CD14-positive monocyte (primary cell): Measurements from ENCODE around the gene CACNA1D. TPM values are rescaled to one million over a fixed set of nuclear protein-coding genes. Genes with fewer than 3 reads are reported as not detected.

ENCODE experiments used
- DNase-seq, 3 donors: peaks; one replicate each; pipeline ENCODE4 v3.0.0-alpha.2; 2011 to 2022
- H2AFZ ChIP-seq: 2 replicates; pipeline ENCODE4 v1.6.0; 2012; ENCODE audit warnings: mild to moderate bottlenecking, low read depth, low read length, inconsistent platforms; ENCODE audit not compliant: insufficient read depth, poor library complexity, severe bottlenecking
- H3K27ac ChIP-seq, 2 donors: 1 replicate in 1 of 2; 2 replicates in 1 of 2; pipeline ENCODE4 v1.5.1; 2012 to 2013; ENCODE audit warnings: low read length in 2 of 2, control low read depth in 1 of 2, inconsistent platforms in 1 of 2, low read depth in 1 of 2, mild to moderate bottlenecking in 1 of 2
- H3K27me3 ChIP-seq, 2 donors: one replicate each; pipeline versions ENCODE4 v1.6.0 to v1.6.1; 2011 to 2013; ENCODE audit warnings: low read length in 2 of 2; ENCODE audit not compliant: control insufficient read depth in 2 of 2, insufficient read depth in 2 of 2
- H3K36me3 ChIP-seq, 2 donors: replicated peaks in 1 of 2; 1 replicate in 1 of 2; 2 replicates in 1 of 2; pipeline versions ENCODE4 v1.5.1 to v1.6.1; 2012 to 2013; ENCODE audit warnings: low read length in 2 of 2, control low read depth in 1 of 2, inconsistent platforms in 1 of 2, mild to moderate bottlenecking in 1 of 2; ENCODE audit not compliant: insufficient read depth in 2 of 2, control insufficient read depth in 1 of 2
- H3K4me1 ChIP-seq, 2 donors: 1 replicate in 1 of 2; 2 replicates in 1 of 2; pipeline versions ENCODE4 v1.5.1 to v1.6.1; 2012 to 2013; ENCODE audit warnings: low read length in 2 of 2, control low read depth in 1 of 2, inconsistent platforms in 1 of 2, mild to moderate bottlenecking in 1 of 2, moderate library complexity in 1 of 2; ENCODE audit not compliant: insufficient read depth in 2 of 2, control insufficient read depth in 1 of 2
- H3K4me2 ChIP-seq: replicated peaks from 2 replicates; pipeline ENCODE3; 2012; ENCODE audit warnings: low read length, moderate library complexity, mild to moderate bottlenecking; ENCODE audit not compliant: poor library complexity, severe bottlenecking; ENCODE audit errors: extremely low read depth
- H3K4me3 ChIP-seq, 3 experiments: fragments of 200-600 bp in 1 of 3; sonication (generic) in 1 of 3; replicated peaks in 1 of 3; 1 replicate in 2 of 3; 2 replicates in 1 of 3; pipeline ENCODE4 v1.5.1; 2011 to 2013; ENCODE audit warnings: low read length in 3 of 3, mild to moderate bottlenecking in 3 of 3, control low read depth in 2 of 3, low read depth in 2 of 3, inconsistent platforms in 1 of 3, moderate library complexity in 1 of 3
- H3K79me2 ChIP-seq: 2 replicates; pipeline ENCODE4 v1.6.0; 2012; ENCODE audit warnings: mild to moderate bottlenecking, control low read depth, inconsistent platforms, low read length, moderate library complexity; ENCODE audit not compliant: insufficient read depth
- H3K9ac ChIP-seq: 2 replicates; pipeline ENCODE4 v1.6.0; 2017; ENCODE audit warnings: low read length, mild to moderate bottlenecking; ENCODE audit not compliant: insufficient read depth, poor library complexity, severe bottlenecking
- H3K9me3 ChIP-seq, 2 donors: replicated peaks in 1 of 2; 1 replicate in 1 of 2; 2 replicates in 1 of 2; pipeline versions ENCODE4 v1.5.1 to v1.6.1; 2012 to 2013; ENCODE audit warnings: low read length in 2 of 2, control low read depth in 1 of 2; ENCODE audit not compliant: control insufficient read depth in 1 of 2, insufficient read depth in 1 of 2
- H4K20me1 ChIP-seq: 2 replicates; pipeline ENCODE4 v1.6.0; 2012; ENCODE audit warnings: mild to moderate bottlenecking, low read length, control low read depth, moderate library complexity; ENCODE audit not compliant: insufficient read depth
- H3K27ac Mint-ChIP-seq, 7 donors: one replicate each; pipeline ENCODE4 v1.8.0; 2020; ENCODE audit warnings: mild to moderate bottlenecking in 7 of 7, mixed read lengths in 7 of 7, moderate library complexity in 6 of 7, inconsistent platforms in 2 of 7
- H3K27me3 Mint-ChIP-seq, 3 donors: one replicate each; pipeline ENCODE4 v1.8.0; 2021 to 2022; ENCODE audit warnings: low read depth in 3 of 3, mild to moderate bottlenecking in 3 of 3, mixed read lengths in 3 of 3, moderate library complexity in 3 of 3, inconsistent platforms in 1 of 3
- H3K36me3 Mint-ChIP-seq, 2 donors: one replicate each; pipeline ENCODE4 v1.8.0; 2020; ENCODE audit warnings: mixed read lengths in 2 of 2, inconsistent platforms in 1 of 2, mild to moderate bottlenecking in 1 of 2
- H3K4me1 Mint-ChIP-seq: one replicate; pipeline ENCODE4 v1.8.0; 2020; ENCODE audit warnings: mild to moderate bottlenecking, mixed read lengths
- H3K4me3 Mint-ChIP-seq, 2 donors: one replicate each; pipeline ENCODE4 v1.8.0; 2020; ENCODE audit warnings: mild to moderate bottlenecking in 2 of 2, mixed read lengths in 2 of 2, moderate library complexity in 1 of 2
- H3K9me3 Mint-ChIP-seq, 7 donors: one replicate each; pipeline ENCODE4 v1.8.0; 2020 to 2022; ENCODE audit warnings: mixed read lengths in 7 of 7, mild to moderate bottlenecking in 6 of 7, moderate library complexity in 6 of 7, inconsistent platforms in 2 of 7
- WGBS: methylation state at CpG from one replicate; pipeline ENCODE4 v1.1.5; 2013; ENCODE audit warnings: missing lambda C conversion rate; ENCODE audit not compliant: insufficient coverage; 5-methylcytosine and 5-hydroxymethylcytosine counted together
- intact Hi-C, 2 donors: fragments of 100-400 bp; cut with micrococcal nuclease; formaldehyde crosslinking; loops; one replicate each; pipeline versions ENCODE4 v1.15.0 to v1.15.1; 2023
- polyA plus RNA-seq, 3 donors: library from polyadenylated mRNA; depleted of rRNA in 1 of 3; unstranded in 2 of 3; stranded (reverse) in 1 of 3; fragments of 300-500 nt in 2 of 3; fragments of >200 nt in 1 of 3; fragmentation: Illumina TruSeq in 2 of 3; gene quantifications; 1 replicate in 2 of 3; 2 replicates in 1 of 3; pipeline ENCODE4 v1.2.3, GENCODE V29; 2012 to 2021
- TF ChIP-seq, protein P1 (sequence below): fragments of 200-600 bp; IDR thresholded peaks from one replicate; pipeline ENCODE4 v1.8.0; 2022; ENCODE audit warnings: antibody characterized with exemption, mild to moderate bottlenecking

Gene CACNA1D
- polyA plus RNA-seq, 3 donors = 0.29 to 1.2 (median 0.98) TPM

DNA sequence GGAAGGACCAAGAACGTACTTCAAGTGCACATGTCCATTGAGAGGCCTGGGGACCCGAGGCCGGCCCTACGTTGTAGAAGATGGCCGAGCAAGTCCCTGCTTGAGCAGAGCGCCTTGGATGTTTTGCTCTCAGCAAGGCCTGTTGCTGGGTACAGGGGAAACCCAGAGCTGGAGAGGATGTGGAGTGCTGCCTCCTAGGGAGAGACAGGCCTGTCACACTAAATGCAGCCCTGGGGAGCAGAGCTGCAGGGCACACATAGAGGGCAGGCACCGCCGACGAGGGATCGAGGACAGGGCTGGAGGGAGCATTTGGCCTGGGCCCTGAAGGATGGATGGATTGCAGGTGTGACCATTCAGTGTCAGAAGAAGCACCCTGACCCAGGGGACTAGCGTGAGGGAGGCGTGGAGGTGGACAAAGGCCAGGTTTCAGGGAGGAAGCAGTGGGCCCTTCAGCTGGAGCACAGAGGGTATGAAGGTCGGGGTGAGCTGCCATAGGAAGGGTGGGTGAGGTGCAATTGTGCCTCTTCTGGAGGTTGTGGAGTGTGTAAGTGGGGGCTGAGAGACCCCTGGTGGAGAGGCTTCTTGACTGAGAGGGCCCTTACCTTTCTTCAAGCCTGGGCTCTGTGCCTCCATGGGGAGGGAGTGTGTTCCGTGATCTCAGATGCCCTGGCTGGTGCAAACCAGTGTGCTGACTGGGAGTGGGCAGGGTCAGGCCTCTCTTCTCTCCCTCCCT, 209.4 kb downstream of the CACNA1D start:
- H3K36me3 ChIP-seq = no peaks in the 10 kb centered on the region
- Mint-ChIP-seq H3K9me3 (peaks cover 0 to 6% (median 0%) of the 10 kb centered on the region in 7 donors), H3K4me3 (no peak overlapping the region), H3K27me3 (peaks cover 6 to 7% (median 6%) of the 10 kb centered on the region in 3 donors), H3K36me3 (no peaks in the 10 kb centered on the region), H3K4me1 (peaks cover 6% of the 10 kb centered on the region), H3K27ac (peak overlapping the region in 1 of 7 donors; percentile 24)
- TF ChIP-seq, protein P1, sequence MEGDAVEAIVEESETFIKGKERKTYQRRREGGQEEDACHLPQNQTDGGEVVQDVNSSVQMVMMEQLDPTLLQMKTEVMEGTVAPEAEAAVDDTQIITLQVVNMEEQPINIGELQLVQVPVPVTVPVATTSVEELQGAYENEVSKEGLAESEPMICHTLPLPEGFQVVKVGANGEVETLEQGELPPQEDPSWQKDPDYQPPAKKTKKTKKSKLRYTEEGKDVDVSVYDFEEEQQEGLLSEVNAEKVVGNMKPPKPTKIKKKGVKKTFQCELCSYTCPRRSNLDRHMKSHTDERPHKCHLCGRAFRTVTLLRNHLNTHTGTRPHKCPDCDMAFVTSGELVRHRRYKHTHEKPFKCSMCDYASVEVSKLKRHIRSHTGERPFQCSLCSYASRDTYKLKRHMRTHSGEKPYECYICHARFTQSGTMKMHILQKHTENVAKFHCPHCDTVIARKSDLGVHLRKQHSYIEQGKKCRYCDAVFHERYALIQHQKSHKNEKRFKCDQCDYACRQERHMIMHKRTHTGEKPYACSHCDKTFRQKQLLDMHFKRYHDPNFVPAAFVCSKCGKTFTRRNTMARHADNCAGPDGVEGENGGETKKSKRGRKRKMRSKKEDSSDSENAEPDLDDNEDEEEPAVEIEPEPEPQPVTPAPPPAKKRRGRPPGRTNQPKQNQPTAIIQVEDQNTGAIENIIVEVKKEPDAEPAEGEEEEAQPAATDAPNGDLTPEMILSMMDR = no peak
- no peaks in the 10 kb centered on the region for H3K27me3 ChIP-seq
- H2AFZ ChIP-seq = no peak overlapping the region
- DNase-seq = no peak
- no peaks in the 10 kb centered on the region for H3K79me2 ChIP-seq
- intact Hi-C loops = loop anchor here (10.0 kb wide), 2 partner anchors 399 to 409 kb away; no protein-coding TSS in a partner anchor
- H3K4me3 ChIP-seq = no peak overlapping the region
- H3K4me2 ChIP-seq = no peak overlapping the region
- no peak overlapping the region for H3K9ac ChIP-seq
- H3K9me3 ChIP-seq = no peaks in the 10 kb centered on the region
- no peak overlapping the region for H3K27ac ChIP-seq
- H4K20me1 ChIP-seq = no peaks in the 10 kb centered on the region
- WGBS = 94% methylated on average over 13 of the region's 14 CpGs
- peaks cover 4 to 8% of the 10 kb centered on the region in 2 donors for H3K4me1 ChIP-seq

DNA sequence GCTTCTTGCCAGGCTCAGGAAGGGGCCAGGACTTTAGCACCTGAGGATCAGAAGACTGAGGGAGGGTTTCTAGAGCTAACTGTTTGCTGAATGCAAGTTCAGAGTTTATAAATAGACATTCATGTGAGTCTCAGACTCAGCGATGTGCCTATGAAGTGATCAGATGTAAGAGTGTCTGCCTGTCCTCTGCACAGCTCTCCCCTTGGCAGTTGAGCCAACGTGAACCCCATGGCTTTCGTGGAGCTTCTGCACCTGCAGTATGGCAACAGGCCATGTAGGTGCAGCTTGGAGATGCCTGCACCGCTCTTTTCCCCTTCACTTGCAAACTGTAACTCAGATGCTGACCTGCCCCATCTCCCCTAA, 209.9 kb downstream of the CACNA1D start:
- peaks cover 0 to 6% (median 0%) of the 10 kb centered on the region in 7 donors for H3K9me3 Mint-ChIP-seq
- no peaks in the 10 kb centered on the region for H4K20me1 ChIP-seq
- no peak overlapping the region for H3K4me2 ChIP-seq
- H3K27ac Mint-ChIP-seq = no peak overlapping the region
- WGBS = 90% methylated on average over 3 of the region's 4 CpGs
- H3K36me3 ChIP-seq = no peaks in the 10 kb centered on the region
- no peak overlapping the region for H3K9ac ChIP-seq
- H3K27ac ChIP-seq = no peak overlapping the region
- DNase-seq = no peak
- H3K79me2 ChIP-seq = no peaks in the 10 kb centered on the region
- TF ChIP-seq, protein P1 = no peak
- H3K4me1 Mint-ChIP-seq = peaks cover 6% of the 10 kb centered on the region
- intact Hi-C loops = loop anchor here (10.0 kb wide), 2 partner anchors 400 to 410 kb away; no protein-coding TSS in a partner anchor
- H3K9me3 ChIP-seq = no peaks in the 10 kb centered on the region
- no peaks in the 10 kb centered on the region for H3K27me3 ChIP-seq
- H3K4me1 ChIP-seq = peaks cover 4 to 8% of the 10 kb centered on the region in 2 donors
- H2AFZ ChIP-seq = no peak overlapping the region
- peaks cover 4 to 7% (median 6%) of the 10 kb centered on the region in 3 donors for H3K27me3 Mint-ChIP-seq
- H3K4me3 ChIP-seq = no peak overlapping the region
- H3K36me3 Mint-ChIP-seq = no peaks in the 10 kb centered on the region
- H3K4me3 Mint-ChIP-seq = no peak overlapping the region
